HEK293 (cell line): Measurements from ENCODE around the gene CTCFL.

ENCODE experiments used
- CTCF ChIA-PET: fragments of 350-600 bp; formaldehyde crosslinking; extraction: SDS; loops from one replicate; lab custom pipeline; 2021; ENCODE audit warnings: antibody characterized with exemption; lab: Yijun Ruan, JAX
- POLR2A ChIA-PET: fragments of 300-600 bp; formaldehyde crosslinking; extraction: SDS; loops from one replicate; lab custom pipeline; 2020; ENCODE audit warnings: antibody characterized with exemption, inconsistent platforms; lab: Yijun Ruan, JAX
- H3K27ac ChIP-seq: fragments of 200-500 bp; sonication (Bioruptor generic); 2 replicates; pipeline ENCODE4 v1.5.1; 2014; ENCODE audit warnings: low read depth, low read length, control low read depth, inconsistent platforms; ENCODE audit errors: extremely low read depth
- H3K36me3 ChIP-seq, 2 experiments: fragments of 200-500 bp in 1 of 2; sonication (Bioruptor generic) in 1 of 2; 1 replicate in 1 of 2; 2 replicates in 1 of 2; pipeline ENCODE4 v1.5.1; 2014 to 2017; ENCODE audit warnings: inconsistent platforms in 2 of 2, low read length in 2 of 2; ENCODE audit not compliant: control insufficient read depth in 2 of 2, insufficient read depth in 1 of 2
- H3K4me1 ChIP-seq: fragments of 200-500 bp; sonication (Bioruptor generic); 2 replicates; pipeline ENCODE4 v1.5.1; 2014; ENCODE audit warnings: mild to moderate bottlenecking, low read length, inconsistent platforms; ENCODE audit not compliant: control insufficient read depth, insufficient read depth
- H3K4me3 ChIP-seq: 2 replicates; pipeline ENCODE4 v1.5.1; 2011; ENCODE audit warnings: low read depth, mild to moderate bottlenecking, control low read depth, low read length, moderate library complexity
- H3K9me3 ChIP-seq: fragments of 200-500 bp; sonication (Bioruptor generic); 2 replicates; pipeline ENCODE4 v1.5.1; 2014; ENCODE audit warnings: low read depth, low read length, inconsistent platforms; ENCODE audit not compliant: control insufficient read depth, insufficient read depth
- HOXD13 ChIP-seq: sonication (generic); formaldehyde crosslinking; IDR thresholded peaks from 2 replicates; pipeline ENCODE4 v1.8.0; 2022; ENCODE audit warnings: missing genetic modification reagents, borderline replicate concordance
- KLF16 ChIP-seq: fragments of 450-650 bp; formaldehyde crosslinking; IDR thresholded peaks from 2 replicates; pipeline ENCODE4 v1.5.1; 2017; ENCODE audit warnings: missing biosample characterization, missing genetic modification characterization
- SCRT1 ChIP-seq: fragments of 450-650 bp; formaldehyde crosslinking; IDR thresholded peaks from 2 replicates; pipeline ENCODE4 v1.5.1; 2016; ENCODE audit warnings: missing biosample characterization, missing genetic modification characterization, borderline replicate concordance
- TCF7L2 ChIP-seq: IDR thresholded peaks from 2 replicates; pipeline ENCODE4 v1.6.1; 2011; ENCODE audit warnings: low read depth, mild to moderate bottlenecking, inconsistent platforms, low read length, moderate library complexity, borderline replicate concordance
- TRIM28 ChIP-seq: IDR thresholded peaks from 2 replicates; pipeline ENCODE4 v1.6.1; 2011; ENCODE audit warnings: low read length, control low read depth, borderline replicate concordance
- YY2 ChIP-seq: fragments of 450-650 bp; formaldehyde crosslinking; IDR thresholded peaks from 2 replicates; pipeline ENCODE4 v1.5.1; 2016; ENCODE audit warnings: missing biosample characterization, missing genetic modification characterization
- ZBTB8A ChIP-seq: fragments of 450-650 bp; formaldehyde crosslinking; IDR thresholded peaks from 2 replicates; pipeline ENCODE4 v1.5.1; 2016; ENCODE audit warnings: missing biosample characterization, missing genetic modification characterization
- ZNF140 ChIP-seq: fragments of 450-650 bp; formaldehyde crosslinking; IDR thresholded peaks from 2 replicates; pipeline ENCODE4 v1.5.1; 2016; ENCODE audit warnings: missing biosample characterization, missing genetic modification characterization
- ZNF221 ChIP-seq: fragments of 450-650 bp; formaldehyde crosslinking; IDR thresholded peaks from 2 replicates; pipeline ENCODE4 v1.5.1; 2017; ENCODE audit warnings: missing biosample characterization, missing genetic modification characterization, borderline replicate concordance
- ZNF23 ChIP-seq: fragments of 450-650 bp; formaldehyde crosslinking; IDR thresholded peaks from 2 replicates; pipeline ENCODE4 v1.5.1; 2016; ENCODE audit warnings: missing biosample characterization, missing genetic modification characterization, borderline replicate concordance
- ZNF341 ChIP-seq: fragments of 450-650 bp; formaldehyde crosslinking; IDR thresholded peaks from 2 replicates; pipeline ENCODE4; 2016; ENCODE audit warnings: low read depth, missing biosample characterization, missing genetic modification characterization
- ZNF350 ChIP-seq: fragments of 450-650 bp; formaldehyde crosslinking; IDR thresholded peaks from 2 replicates; pipeline ENCODE4 v1.5.0; 2017; ENCODE audit warnings: missing biosample characterization, mild to moderate bottlenecking, missing genetic modification characterization
- ZNF518A ChIP-seq: fragments of 450-650 bp; formaldehyde crosslinking; conservative IDR thresholded peaks from 2 replicates; pipeline ENCODE4 v1.5.1; 2016; ENCODE audit warnings: low read depth, missing biosample characterization, missing genetic modification characterization
- ZNF521 ChIP-seq: fragments of 450-650 bp; formaldehyde crosslinking; IDR thresholded peaks from 2 replicates; pipeline ENCODE4 v1.5.1; 2017; ENCODE audit warnings: missing biosample characterization, mild to moderate bottlenecking, missing genetic modification characterization
- ZNF596 ChIP-seq: fragments of 450-650 bp; IDR thresholded peaks from 2 replicates; pipeline ENCODE4 v1.5.0; 2018; ENCODE audit warnings: missing biosample characterization, mild to moderate bottlenecking, missing genetic modification characterization, moderate library complexity
- ZNF654 ChIP-seq: fragments of 450-650 bp; formaldehyde crosslinking; IDR thresholded peaks from 2 replicates; pipeline ENCODE4 v1.5.1; 2016; ENCODE audit warnings: low read depth, missing biosample characterization, missing genetic modification characterization
- ZNF660 ChIP-seq: fragments of 450-650 bp; IDR thresholded peaks from 2 replicates; pipeline ENCODE4 v1.5.1; 2018; ENCODE audit warnings: missing biosample characterization, mild to moderate bottlenecking, missing genetic modification characterization
- ZNF664 ChIP-seq: fragments of 450-650 bp; formaldehyde crosslinking; IDR thresholded peaks from 2 replicates; pipeline ENCODE4 v1.5.1; 2016; ENCODE audit warnings: missing biosample characterization, missing genetic modification characterization
- ZNF768 ChIP-seq: fragments of 450-650 bp; formaldehyde crosslinking; IDR thresholded peaks from 2 replicates; pipeline ENCODE4 v1.5.1; 2018; ENCODE audit warnings: missing biosample characterization, mild to moderate bottlenecking, missing genetic modification characterization
- ZNF791 ChIP-seq: fragments of 450-650 bp; formaldehyde crosslinking; IDR thresholded peaks from 2 replicates; pipeline ENCODE4 v1.5.1; 2016; ENCODE audit warnings: missing biosample characterization, missing genetic modification characterization
- TF ChIP-seq, protein P1 (sequence below): fragments of 450-650 bp; formaldehyde crosslinking; IDR thresholded peaks from 2 replicates; pipeline ENCODE4 v1.5.1; 2016; ENCODE audit warnings: missing biosample characterization, missing genetic modification characterization, borderline replicate concordance
- TF ChIP-seq, protein P2 (sequence below): fragments of 450-650 bp; formaldehyde crosslinking; IDR thresholded peaks from 2 replicates; pipeline ENCODE4 v1.5.1; 2016; ENCODE audit warnings: missing biosample characterization, missing genetic modification characterization
- TF ChIP-seq, protein P3 (sequence below): fragments of 450-650 bp; formaldehyde crosslinking; IDR thresholded peaks from 2 replicates; pipeline ENCODE4 v1.5.1; 2017; ENCODE audit warnings: missing biosample characterization, missing genetic modification characterization
- TF ChIP-seq, protein P4 (sequence below): fragments of 450-650 bp; formaldehyde crosslinking; IDR thresholded peaks from 2 replicates; pipeline ENCODE4 v1.5.1; 2016; ENCODE audit warnings: missing biosample characterization, missing genetic modification characterization

Gene CTCFL

DNA sequence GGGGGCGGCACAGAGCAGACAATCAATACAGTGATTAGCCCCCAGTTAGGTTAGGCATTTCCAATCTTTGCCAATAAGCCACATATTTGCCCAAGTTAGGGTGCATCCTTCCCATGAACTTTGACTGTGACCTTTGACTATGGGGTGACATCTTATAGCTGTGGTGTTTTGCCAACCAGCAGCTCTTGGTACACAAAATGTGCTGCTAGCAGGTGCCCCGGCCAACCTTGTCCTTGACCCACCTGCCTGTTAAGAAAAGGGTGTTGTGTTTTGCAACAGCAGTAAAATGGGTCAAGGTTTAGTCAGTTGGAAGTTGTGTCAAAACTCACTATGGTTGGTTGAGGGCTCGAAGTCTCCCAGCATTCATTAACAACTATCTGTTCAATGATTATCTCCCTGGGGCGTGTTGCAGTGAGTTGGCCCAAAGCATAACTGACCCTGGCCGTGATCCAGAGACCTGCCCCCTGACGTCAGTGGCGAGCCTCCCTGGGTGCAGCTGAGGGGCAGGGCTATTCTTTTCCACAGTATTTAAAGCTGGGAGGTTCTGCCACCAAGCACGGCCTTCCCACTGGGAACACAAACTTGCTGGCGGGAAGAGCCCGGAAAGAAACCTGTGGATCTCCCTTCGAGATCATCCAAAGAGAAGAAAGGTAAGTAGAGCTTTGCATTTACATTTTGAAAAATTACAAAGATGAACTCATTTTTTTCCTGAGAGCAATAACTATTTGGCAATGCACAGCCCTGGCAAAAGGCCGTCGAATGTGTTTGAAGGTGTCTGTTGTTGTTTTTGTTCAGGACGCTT is 35.8 kb upstream of the CTCFL start, which contains the start of gene PCK1:
TSS of gene PCK1 (plus strand) at position 557 of the 802 bp plus-strand sequence. CDS start 302 bp downstream, outside the sequence.
- Histone ChIP-seq H3K4me3 (no peak within 1 kb of the TSS), H3K27ac (no peak within 1 kb of the TSS), H3K9me3 (no peaks in the 10 kb centered on the region), H3K4me1 (no peaks in the 10 kb centered on the region), H3K36me3 (peaks cover 0 to 15% of the 10 kb centered on the region in 2 experiments; a peak in 1 of 3 replicates)
- ChIA-PET POLR2A (no interaction called here), CTCF (interaction anchor here (0.6 to 4.8 kb wide), 4 partner anchors 10 to 26 kb away, joined by 3 to 21 read pairs (median 3); no protein-coding TSS in a partner anchor)
- TF ChIP-seq, protein P1, sequence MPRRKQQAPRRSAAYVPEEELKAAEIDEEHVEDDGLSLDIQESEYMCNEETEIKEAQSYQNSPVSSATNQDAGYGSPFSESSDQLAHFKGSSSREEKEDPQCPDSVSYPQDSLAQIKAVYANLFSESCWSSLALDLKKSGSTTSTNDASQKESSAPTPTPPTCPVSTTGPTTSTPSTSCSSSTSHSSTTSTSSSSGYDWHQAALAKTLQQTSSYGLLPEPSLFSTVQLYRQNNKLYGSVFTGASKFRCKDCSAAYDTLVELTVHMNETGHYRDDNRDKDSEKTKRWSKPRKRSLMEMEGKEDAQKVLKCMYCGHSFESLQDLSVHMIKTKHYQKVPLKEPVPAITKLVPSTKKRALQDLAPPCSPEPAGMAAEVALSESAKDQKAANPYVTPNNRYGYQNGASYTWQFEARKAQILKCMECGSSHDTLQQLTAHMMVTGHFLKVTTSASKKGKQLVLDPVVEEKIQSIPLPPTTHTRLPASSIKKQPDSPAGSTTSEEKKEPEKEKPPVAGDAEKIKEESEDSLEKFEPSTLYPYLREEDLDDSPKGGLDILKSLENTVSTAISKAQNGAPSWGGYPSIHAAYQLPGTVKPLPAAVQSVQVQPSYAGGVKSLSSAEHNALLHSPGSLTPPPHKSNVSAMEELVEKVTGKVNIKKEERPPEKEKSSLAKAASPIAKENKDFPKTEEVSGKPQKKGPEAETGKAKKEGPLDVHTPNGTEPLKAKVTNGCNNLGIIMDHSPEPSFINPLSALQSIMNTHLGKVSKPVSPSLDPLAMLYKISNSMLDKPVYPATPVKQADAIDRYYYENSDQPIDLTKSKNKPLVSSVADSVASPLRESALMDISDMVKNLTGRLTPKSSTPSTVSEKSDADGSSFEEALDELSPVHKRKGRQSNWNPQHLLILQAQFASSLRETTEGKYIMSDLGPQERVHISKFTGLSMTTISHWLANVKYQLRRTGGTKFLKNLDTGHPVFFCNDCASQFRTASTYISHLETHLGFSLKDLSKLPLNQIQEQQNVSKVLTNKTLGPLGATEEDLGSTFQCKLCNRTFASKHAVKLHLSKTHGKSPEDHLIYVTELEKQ (tag by site-specific recombination), result no peak
- TF ChIP-seq ZBTB8A (tag by site-specific recombination) (no peak), HOXD13 (CRISPR knock-in tag) (no peak), ZNF596 (tag by site-specific recombination) (no peak), ZNF23 (tag by site-specific recombination) (no peak), ZNF521 (no peak), ZNF654 (tag by site-specific recombination) (no peak; the same call in 1 of the 2 replicates), ZNF791 (tag by site-specific recombination) (no peak), TCF7L2 (no peak), SCRT1 (tag by site-specific recombination) (no peak; the same call in 1 of the 2 replicates), KLF16 (tag by site-specific recombination) (peak; percentile 35; the same call in 1 of the 2 replicates), ZNF768 (tag by site-specific recombination) (no peak), YY2 (tag by site-specific recombination) (no peak), TRIM28 (no peak), ZNF221 (no peak), ZNF341 (tag by site-specific recombination) (peak; percentile 80), ZNF518A (tag by site-specific recombination) (no peak), ZNF350 (tag by site-specific recombination) (no peak), ZNF140 (tag by site-specific recombination) (no peak), ZNF664 (tag by site-specific recombination) (no peak), ZNF660 (no peak)
- TF ChIP-seq, protein P2, sequence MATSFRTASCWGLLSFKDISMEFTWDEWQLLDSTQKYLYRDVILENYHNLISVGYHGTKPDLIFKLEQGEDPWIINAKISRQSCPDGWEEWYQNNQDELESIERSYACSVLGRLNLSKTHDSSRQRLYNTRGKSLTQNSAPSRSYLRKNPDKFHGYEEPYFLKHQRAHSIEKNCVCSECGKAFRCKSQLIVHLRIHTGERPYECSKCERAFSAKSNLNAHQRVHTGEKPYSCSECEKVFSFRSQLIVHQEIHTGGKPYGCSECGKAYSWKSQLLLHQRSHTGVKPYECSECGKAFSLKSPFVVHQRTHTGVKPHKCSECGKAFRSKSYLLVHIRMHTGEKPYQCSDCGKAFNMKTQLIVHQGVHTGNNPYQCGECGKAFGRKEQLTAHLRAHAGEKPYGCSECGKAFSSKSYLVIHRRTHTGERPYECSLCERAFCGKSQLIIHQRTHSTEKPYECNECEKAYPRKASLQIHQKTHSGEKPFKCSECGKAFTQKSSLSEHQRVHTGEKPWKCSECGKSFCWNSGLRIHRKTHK, result no peak
- TF ChIP-seq, protein P3, sequence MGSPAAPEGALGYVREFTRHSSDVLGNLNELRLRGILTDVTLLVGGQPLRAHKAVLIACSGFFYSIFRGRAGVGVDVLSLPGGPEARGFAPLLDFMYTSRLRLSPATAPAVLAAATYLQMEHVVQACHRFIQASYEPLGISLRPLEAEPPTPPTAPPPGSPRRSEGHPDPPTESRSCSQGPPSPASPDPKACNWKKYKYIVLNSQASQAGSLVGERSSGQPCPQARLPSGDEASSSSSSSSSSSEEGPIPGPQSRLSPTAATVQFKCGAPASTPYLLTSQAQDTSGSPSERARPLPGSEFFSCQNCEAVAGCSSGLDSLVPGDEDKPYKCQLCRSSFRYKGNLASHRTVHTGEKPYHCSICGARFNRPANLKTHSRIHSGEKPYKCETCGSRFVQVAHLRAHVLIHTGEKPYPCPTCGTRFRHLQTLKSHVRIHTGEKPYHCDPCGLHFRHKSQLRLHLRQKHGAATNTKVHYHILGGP, result no peak
- TF ChIP-seq, protein P4, sequence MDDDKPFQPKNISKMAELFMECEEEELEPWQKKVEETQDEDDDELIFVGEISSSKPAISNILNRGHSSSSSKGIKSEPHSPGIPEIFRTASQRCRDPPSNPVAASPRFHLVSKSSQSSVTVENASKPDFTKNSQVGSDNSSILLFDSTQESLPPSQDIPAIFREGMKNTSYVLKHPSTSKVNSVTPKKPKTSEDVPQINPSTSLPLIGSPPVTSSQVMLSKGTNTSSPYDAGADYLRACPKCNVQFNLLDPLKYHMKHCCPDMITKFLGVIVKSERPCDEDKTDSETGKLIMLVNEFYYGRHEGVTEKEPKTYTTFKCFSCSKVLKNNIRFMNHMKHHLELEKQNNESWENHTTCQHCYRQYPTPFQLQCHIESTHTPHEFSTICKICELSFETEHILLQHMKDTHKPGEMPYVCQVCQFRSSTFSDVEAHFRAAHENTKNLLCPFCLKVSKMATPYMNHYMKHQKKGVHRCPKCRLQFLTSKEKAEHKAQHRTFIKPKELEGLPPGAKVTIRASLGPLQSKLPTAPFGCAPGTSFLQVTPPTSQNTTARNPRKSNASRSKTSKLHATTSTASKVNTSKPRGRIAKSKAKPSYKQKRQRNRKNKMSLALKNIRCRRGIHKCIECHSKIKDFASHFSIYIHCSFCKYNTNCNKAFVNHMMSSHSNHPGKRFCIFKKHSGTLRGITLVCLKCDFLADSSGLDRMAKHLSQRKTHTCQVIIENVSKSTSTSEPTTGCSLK (tag by site-specific recombination), result no peak
